Right lobe of liver (tissue), 4 donors: ENCODE data around the gene RNASEH2B.

ENCODE experiments used
- POLR2A ChIP-seq: fragments of 450-650 bp; IDR thresholded peaks from one replicate; pipeline ENCODE4 v1.6.1; 2017; ENCODE audit warnings: antibody characterized with exemption, mild to moderate bottlenecking
- TF ChIP-seq, protein P1 (sequence below), 4 donors: fragments of 200-600 bp in 3 of 4; fragments of 450-650 bp in 1 of 4; IDR thresholded peaks; one replicate each; pipeline versions ENCODE4 v1.5.1 to v1.8.0; 2016 to 2022; ENCODE audit warnings: antibody characterized with exemption in 4 of 4, mild to moderate bottlenecking in 2 of 4
- donor health status: DM: no; HTN: no; CAD: no.
- donor health status: DM: no; HTN: no; CAD: no.
- donor health status: DM: no; HTN: yes; CAD: no.

DNA sequence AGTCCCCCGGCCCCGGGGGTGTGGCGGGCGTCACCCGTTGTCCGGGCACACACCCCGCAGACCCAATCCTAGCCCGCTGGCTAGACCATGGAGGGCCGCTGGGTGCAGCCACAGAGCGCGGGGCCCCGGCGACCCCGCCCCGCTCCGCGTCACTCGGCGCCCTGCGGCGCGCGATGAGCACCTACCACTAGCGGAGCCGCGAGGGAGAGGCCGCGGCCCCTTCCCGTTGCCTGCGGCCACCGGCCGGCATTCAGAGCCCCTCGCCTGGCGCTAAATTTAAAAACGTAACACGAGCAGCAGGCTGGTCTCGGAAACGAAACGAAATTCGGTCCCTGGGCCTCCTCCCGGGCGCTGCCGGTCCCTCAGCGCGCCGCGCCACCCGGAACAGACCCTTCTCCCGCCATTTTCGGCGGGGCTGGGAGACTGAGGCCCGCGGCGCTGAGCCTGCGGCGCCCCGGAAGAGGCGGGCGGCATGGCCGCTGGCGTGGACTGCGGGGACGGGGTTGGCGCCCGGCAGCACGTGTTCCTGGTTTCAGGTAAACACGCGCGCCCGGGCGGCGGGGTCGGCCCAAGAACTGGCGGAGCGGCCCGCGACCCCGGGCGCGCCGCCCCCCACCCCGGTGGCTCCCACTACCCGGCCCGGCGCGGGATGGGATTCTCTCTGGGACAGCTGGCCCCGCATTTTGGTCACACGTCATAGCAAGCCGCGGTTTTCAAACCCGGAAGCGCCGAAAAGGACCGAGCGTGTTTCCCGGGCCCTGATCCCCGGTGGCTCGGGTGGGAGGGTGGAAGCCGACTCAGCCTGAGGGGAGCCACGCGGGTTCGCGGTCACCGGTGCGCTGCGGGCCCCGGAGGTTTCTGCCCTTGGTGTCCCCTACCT lies at the start of gene RNASEH2B:
- TF ChIP-seq POLR2A = peak; percentile 76
- TF ChIP-seq, protein P1, sequence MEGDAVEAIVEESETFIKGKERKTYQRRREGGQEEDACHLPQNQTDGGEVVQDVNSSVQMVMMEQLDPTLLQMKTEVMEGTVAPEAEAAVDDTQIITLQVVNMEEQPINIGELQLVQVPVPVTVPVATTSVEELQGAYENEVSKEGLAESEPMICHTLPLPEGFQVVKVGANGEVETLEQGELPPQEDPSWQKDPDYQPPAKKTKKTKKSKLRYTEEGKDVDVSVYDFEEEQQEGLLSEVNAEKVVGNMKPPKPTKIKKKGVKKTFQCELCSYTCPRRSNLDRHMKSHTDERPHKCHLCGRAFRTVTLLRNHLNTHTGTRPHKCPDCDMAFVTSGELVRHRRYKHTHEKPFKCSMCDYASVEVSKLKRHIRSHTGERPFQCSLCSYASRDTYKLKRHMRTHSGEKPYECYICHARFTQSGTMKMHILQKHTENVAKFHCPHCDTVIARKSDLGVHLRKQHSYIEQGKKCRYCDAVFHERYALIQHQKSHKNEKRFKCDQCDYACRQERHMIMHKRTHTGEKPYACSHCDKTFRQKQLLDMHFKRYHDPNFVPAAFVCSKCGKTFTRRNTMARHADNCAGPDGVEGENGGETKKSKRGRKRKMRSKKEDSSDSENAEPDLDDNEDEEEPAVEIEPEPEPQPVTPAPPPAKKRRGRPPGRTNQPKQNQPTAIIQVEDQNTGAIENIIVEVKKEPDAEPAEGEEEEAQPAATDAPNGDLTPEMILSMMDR (IDR thresholded peaks at IDR 0.05) = no peak
